ENCODE data around the gene SBF2.

SBF2 gene

DNA sequence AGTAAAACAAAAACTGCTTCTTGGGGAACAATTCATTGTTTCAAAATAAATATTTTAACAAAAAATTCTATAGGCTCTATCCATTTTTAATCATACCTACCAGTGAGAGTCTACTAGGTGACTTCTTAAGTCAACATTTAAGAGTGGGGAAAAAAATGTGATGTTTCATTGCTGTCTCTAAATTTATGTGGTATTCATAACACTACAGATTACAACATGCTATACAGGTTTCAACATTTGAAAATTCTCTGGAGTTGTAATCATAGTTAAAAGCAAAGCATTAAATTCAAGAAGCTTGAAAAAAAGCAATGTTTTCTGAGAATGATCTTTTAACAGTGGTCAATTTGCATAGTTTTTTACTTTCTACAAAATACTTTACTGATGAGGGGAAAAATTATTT, 18.3 kb downstream of the SBF2 start:
- no peaks in the 10 kb centered on the region for H3K79me2 ChIP-seq (ENCODE audit: low read length)

DNA sequence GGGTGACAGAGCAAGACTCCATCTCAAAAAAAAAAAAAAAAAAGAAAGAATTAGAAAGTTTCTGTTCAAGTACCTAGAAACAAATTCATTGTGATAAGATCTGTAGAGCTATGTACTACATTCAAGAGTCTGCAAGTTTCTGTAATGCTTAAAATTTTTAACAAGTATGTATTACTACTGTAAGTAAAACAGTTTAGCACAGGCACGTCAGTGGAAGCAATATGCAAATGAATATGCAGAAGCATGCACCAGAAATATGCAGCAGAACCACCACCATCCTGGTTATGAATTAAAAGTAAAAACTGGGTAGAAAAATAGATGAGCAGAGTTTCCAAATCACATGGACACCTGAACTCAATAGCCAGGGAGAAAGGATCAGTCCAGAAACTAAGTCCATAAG, 19.3 kb downstream of the SBF2 start:
- no peaks in the 10 kb centered on the region for H3K9me3 ChIP-seq (ENCODE audit: insufficient read depth, low read length)
- H3K4me1 ChIP-seq (ENCODE audit: low read length), result peaks cover 16% of the 10 kb centered on the region
- no peak overlapping the region for H3K9ac ChIP-seq (ENCODE audit: low read length)
- no peak overlapping the region; the same call in 1 of the 2 replicates for H3K4me2 ChIP-seq (ENCODE audit: low read length)
- 0 out of 2 replicates have a peak, but pooled peaks cover 7% of the 10 kb centered on the region for H3K27me3 ChIP-seq (ENCODE audit: low read depth, low read length)
- no peaks in the 10 kb centered on the region for H3K36me3 ChIP-seq (replicated peaks; ENCODE audit: low read depth, low read length)
- no peak overlapping the region for H3K4me3 ChIP-seq (ENCODE audit: low read length)
- no peak overlapping the region for H2AFZ ChIP-seq (ENCODE audit: low read depth, low read length)
- H3K27ac ChIP-seq (ENCODE audit: low read length), result no peak overlapping the region
- no peak for TF ChIP-seq EZH2phosphoT487 (IDR thresholded peaks at IDR 0.05; ENCODE audit: low read depth)
- TF ChIP-seq, protein P1, sequence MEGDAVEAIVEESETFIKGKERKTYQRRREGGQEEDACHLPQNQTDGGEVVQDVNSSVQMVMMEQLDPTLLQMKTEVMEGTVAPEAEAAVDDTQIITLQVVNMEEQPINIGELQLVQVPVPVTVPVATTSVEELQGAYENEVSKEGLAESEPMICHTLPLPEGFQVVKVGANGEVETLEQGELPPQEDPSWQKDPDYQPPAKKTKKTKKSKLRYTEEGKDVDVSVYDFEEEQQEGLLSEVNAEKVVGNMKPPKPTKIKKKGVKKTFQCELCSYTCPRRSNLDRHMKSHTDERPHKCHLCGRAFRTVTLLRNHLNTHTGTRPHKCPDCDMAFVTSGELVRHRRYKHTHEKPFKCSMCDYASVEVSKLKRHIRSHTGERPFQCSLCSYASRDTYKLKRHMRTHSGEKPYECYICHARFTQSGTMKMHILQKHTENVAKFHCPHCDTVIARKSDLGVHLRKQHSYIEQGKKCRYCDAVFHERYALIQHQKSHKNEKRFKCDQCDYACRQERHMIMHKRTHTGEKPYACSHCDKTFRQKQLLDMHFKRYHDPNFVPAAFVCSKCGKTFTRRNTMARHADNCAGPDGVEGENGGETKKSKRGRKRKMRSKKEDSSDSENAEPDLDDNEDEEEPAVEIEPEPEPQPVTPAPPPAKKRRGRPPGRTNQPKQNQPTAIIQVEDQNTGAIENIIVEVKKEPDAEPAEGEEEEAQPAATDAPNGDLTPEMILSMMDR (IDR thresholded peaks at IDR 0.05; ENCODE audit: low read depth, low read length), result no peak
- H4K20me1 ChIP-seq (ENCODE audit: insufficient read depth, low read length), result no peaks in the 10 kb centered on the region
- H3K79me2 ChIP-seq (ENCODE audit: low read length), result no peaks in the 10 kb centered on the region

More for the DNA sequence above, 18.3 kb downstream of the SBF2 start:
- no peak overlapping the region for H3K4me3 ChIP-seq (ENCODE audit: low read length)
- H3K36me3 ChIP-seq (replicated peaks; ENCODE audit: low read depth, low read length), result no peaks in the 10 kb centered on the region
- peaks cover 14% of the 10 kb centered on the region for H3K27me3 ChIP-seq (ENCODE audit: low read depth, low read length)
- H3K27ac ChIP-seq (ENCODE audit: low read length), result no peak overlapping the region
- no peak overlapping the region for H2AFZ ChIP-seq (ENCODE audit: low read depth, low read length)
- H3K9ac ChIP-seq (ENCODE audit: low read length), result no peak overlapping the region
- H4K20me1 ChIP-seq (ENCODE audit: insufficient read depth, low read length), result no peaks in the 10 kb centered on the region
- H3K4me2 ChIP-seq (ENCODE audit: low read length), result no peak overlapping the region
- TF ChIP-seq, protein P1 (IDR thresholded peaks at IDR 0.05; ENCODE audit: low read depth, low read length), result no peak
- TF ChIP-seq EZH2phosphoT487 (IDR thresholded peaks at IDR 0.05; ENCODE audit: low read depth), result no peak
- H3K4me1 ChIP-seq (ENCODE audit: low read length), result peaks cover 16% of the 10 kb centered on the region
- no peaks in the 10 kb centered on the region for H3K9me3 ChIP-seq (ENCODE audit: insufficient read depth, low read length)

DNA sequence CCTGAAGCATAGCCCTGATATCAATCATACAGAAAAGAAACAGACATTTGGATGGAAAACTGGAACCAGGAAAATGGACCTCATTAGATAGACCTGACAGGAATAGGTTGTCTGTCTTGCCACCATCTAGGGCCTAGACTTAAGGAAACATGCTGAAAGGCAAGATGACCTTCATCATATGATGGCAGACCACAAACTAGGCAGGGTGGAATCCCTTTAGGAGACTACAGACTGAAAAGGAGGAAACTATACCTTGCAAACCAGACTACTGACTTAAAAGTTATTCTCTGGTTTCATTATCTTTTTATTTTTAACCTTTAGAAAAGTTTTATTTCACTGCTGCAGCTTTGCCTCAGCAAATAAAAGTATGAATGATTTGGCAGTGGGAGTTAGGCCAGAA, 20.3 kb downstream of the SBF2 start:
- H3K27ac ChIP-seq (ENCODE audit: low read length), result peak overlapping the region; percentile 16; the same call in 1 of the 2 replicates
- no peaks in the 10 kb centered on the region for H3K79me2 ChIP-seq (ENCODE audit: low read length)
- H2AFZ ChIP-seq (ENCODE audit: low read depth, low read length), result no peak overlapping the region
- no peak overlapping the region for H3K4me3 ChIP-seq (ENCODE audit: low read length)
- peaks cover 16% of the 10 kb centered on the region for H3K4me1 ChIP-seq (ENCODE audit: low read length)
- no peaks in the 10 kb centered on the region for H3K36me3 ChIP-seq (replicated peaks; ENCODE audit: low read depth, low read length)
- H3K4me2 ChIP-seq (ENCODE audit: low read length), result peak overlapping the region; percentile 43
- peaks cover 7% of the 10 kb centered on the region; the same call in 1 of the 2 replicates for H3K27me3 ChIP-seq (ENCODE audit: low read depth, low read length)
- no peaks in the 10 kb centered on the region for H3K9me3 ChIP-seq (ENCODE audit: insufficient read depth, low read length)
- H4K20me1 ChIP-seq (ENCODE audit: insufficient read depth, low read length), result no peaks in the 10 kb centered on the region
- no peak overlapping the region for H3K9ac ChIP-seq (ENCODE audit: low read length)
- TF ChIP-seq, protein P1 (IDR thresholded peaks at IDR 0.05; ENCODE audit: low read depth, low read length), result no peak
- TF ChIP-seq EZH2phosphoT487 (IDR thresholded peaks at IDR 0.05; ENCODE audit: low read depth), result no peak

DNA sequence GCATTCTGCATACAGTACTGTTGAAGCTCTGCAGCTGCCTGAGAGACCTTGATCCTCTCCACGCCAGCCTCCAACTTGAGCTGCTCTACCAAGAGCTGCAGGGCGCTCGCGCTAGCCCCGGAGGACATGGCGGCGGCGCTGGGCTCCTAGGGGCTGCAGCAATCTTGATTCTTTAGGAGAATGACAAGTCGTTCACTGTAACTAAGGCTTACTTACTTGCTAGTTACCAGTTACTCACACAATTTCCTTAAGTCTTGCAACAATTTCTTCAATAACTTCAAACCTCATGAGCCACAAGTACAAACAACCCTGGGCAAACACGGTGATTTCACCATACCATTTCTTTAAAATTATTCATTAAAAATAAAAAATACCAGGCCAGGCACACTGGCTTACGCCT, 21.9 kb downstream of the SBF2 start:
- H3K4me3 ChIP-seq (ENCODE audit: low read length), result no peak overlapping the region
- H3K4me1 ChIP-seq (ENCODE audit: low read length), result peaks cover 16% of the 10 kb centered on the region
- H3K9me3 ChIP-seq (ENCODE audit: insufficient read depth, low read length), result no peaks in the 10 kb centered on the region
- no peaks in the 10 kb centered on the region for H3K36me3 ChIP-seq (replicated peaks; ENCODE audit: low read depth, low read length)
- no peaks in the 10 kb centered on the region for H3K79me2 ChIP-seq (ENCODE audit: low read length)
- no peaks in the 10 kb centered on the region for H4K20me1 ChIP-seq (ENCODE audit: insufficient read depth, low read length)
- TF ChIP-seq, protein P1 (IDR thresholded peaks at IDR 0.05; ENCODE audit: low read depth, low read length), result no peak
- no peak for TF ChIP-seq EZH2phosphoT487 (IDR thresholded peaks at IDR 0.05; ENCODE audit: low read depth)
- no peak overlapping the region for H3K4me2 ChIP-seq (ENCODE audit: low read length)
- H3K9ac ChIP-seq (ENCODE audit: low read length), result no peak overlapping the region
- no peak overlapping the region for H3K27ac ChIP-seq (ENCODE audit: low read length)
- no peak overlapping the region for H2AFZ ChIP-seq (ENCODE audit: low read depth, low read length)
- peaks cover 6% of the 10 kb centered on the region; the same call in 1 of the 2 replicates for H3K27me3 ChIP-seq (ENCODE audit: low read depth, low read length)
